ENCODE data around the gene GALM.

GALM gene

GRCh38 chr2:38665854-38666555, at the start of gene GALM:
TSS of gene GALM (plus strand) at chr2:38666114. CDS start at chr2:38666162, 48 bp downstream.
- Histone ChIP-seq H3K9me3 (ENCODE audit: insufficient read depth, low read length) (no peaks in the 10 kb centered on the region), H3K36me3 (replicated peaks; ENCODE audit: low read depth, low read length) (no peaks in the 10 kb centered on the region), H3K4me1 (ENCODE audit: low read length) (peaks cover 15% of the 10 kb centered on the region), H4K20me1 (ENCODE audit: insufficient read depth, low read length) (no peaks in the 10 kb centered on the region), H3K79me2 (ENCODE audit: low read length) (no peaks in the 10 kb centered on the region), H3K27ac (ENCODE audit: low read length) (no peak within 1 kb of the TSS), H3K27me3 (ENCODE audit: low read depth, low read length) (no peaks in the 10 kb centered on the region; the same call in 1 of the 2 replicates), H3K4me2 (ENCODE audit: low read length) (peak within 1 kb of the TSS; percentile 67), H3K9ac (ENCODE audit: low read length) (peak within 1 kb of the TSS; percentile 36), H3K4me3 (ENCODE audit: low read length) (peak within 1 kb of the TSS; percentile 82), H2AFZ (ENCODE audit: low read depth, low read length) (peak within 1 kb of the TSS; percentile 99)
- no peak for TF ChIP-seq CTCF (IDR thresholded peaks at IDR 0.05; ENCODE audit: low read depth, low read length)
- TF ChIP-seq EZH2phosphoT487 (IDR thresholded peaks at IDR 0.05; ENCODE audit: low read depth): no peak

DNA sequence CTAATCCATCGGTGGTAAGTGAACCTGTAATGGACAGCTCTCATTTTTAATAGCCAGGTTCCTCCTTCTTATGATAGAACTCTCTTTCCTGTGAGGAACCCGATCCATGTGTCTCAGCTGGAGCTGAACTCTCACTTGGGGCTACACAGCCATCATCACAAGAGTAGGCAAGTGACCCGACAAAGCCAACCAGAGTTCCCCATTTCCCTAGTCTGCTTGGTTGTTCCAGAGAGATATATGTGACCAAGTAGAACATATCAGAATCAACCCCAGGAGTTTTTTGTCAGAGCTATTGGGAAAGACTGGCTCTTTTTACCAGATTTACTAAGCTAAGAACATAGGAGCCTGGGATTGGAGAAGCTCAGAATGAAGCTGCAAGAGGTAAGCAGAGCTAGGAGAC, 48.6 kb upstream of the GALM start:
- H3K9ac ChIP-seq (ENCODE audit: low read length): no peak overlapping the region
- H3K27me3 ChIP-seq (ENCODE audit: low read depth, low read length): peaks cover 53% of the 10 kb centered on the region
- no peaks in the 10 kb centered on the region for H3K36me3 ChIP-seq (replicated peaks; ENCODE audit: low read depth, low read length)

DNA sequence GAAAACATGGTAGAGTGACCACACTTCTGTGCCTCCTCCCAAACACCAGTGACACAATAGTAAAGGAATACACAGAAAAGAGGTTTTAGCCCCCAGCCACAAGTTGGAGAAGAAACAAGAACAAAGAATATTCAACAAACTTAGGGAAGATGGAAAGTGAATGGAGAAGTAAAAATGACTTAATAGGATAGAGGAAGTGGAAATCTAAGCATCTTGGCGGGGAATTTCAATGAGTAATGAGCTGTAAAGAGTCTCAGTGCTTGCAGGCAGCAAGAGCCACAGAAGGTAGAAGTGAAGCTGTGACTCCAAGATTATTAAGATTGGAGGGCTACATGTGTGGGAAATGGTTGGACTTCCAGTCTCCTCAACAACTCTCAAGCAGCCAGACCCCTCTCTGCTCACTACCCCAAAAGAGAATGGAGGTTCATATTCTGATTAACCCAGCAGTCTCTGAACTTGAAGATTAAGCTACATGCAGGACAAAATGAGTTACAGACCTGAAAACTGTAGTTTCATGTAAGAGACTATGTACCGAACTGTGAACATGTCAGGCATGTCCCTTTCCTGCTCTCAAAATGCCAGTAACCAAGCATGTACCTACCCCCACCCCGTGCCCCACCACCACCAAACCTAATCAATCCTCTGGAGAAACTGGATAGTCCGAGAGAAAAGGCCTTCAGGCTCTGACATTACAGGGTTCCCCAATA, 46.3 kb upstream of the GALM start:
- Histone ChIP-seq H2AFZ (ENCODE audit: low read depth, low read length) (no peak overlapping the region), H3K9ac (ENCODE audit: low read length) (peak overlapping the region; percentile 6; the same call in 1 of the 2 replicates)

More for the DNA sequence above, 48.6 kb upstream of the GALM start:
- H3K4me1 ChIP-seq (ENCODE audit: low read length): peaks cover 68% of the 10 kb centered on the region
- no peaks in the 10 kb centered on the region for H3K79me2 ChIP-seq (ENCODE audit: low read length)
- H2AFZ ChIP-seq (ENCODE audit: low read depth, low read length): no peak overlapping the region
- no peak overlapping the region for H3K27ac ChIP-seq (ENCODE audit: low read length)
- no peak overlapping the region for H3K4me2 ChIP-seq (ENCODE audit: low read length)
- TF ChIP-seq CTCF (IDR thresholded peaks at IDR 0.05; ENCODE audit: low read depth, low read length) (no peak), EZH2phosphoT487 (IDR thresholded peaks at IDR 0.05; ENCODE audit: low read depth) (no peak; the same call in 1 of the 2 replicates)
- no peaks in the 10 kb centered on the region for H3K9me3 ChIP-seq (ENCODE audit: insufficient read depth, low read length)
- no peaks in the 10 kb centered on the region for H4K20me1 ChIP-seq (ENCODE audit: insufficient read depth, low read length)
- H3K4me3 ChIP-seq (ENCODE audit: low read length): no peak overlapping the region

More for the DNA sequence above, 46.3 kb upstream of the GALM start:
- peak overlapping the region; percentile 28 for H3K27ac ChIP-seq (ENCODE audit: low read length)
- H3K4me3 ChIP-seq (ENCODE audit: low read length): peak overlapping the region; percentile 15; the same call in 1 of the 2 replicates
- peak overlapping the region; percentile 63 for H3K4me2 ChIP-seq (ENCODE audit: low read length)
- TF ChIP-seq CTCF (IDR thresholded peaks at IDR 0.05; ENCODE audit: low read depth, low read length): no peak
- no peak for TF ChIP-seq EZH2phosphoT487 (IDR thresholded peaks at IDR 0.05; ENCODE audit: low read depth)
- H3K79me2 ChIP-seq (ENCODE audit: low read length): no peaks in the 10 kb centered on the region
- H3K36me3 ChIP-seq (replicated peaks; ENCODE audit: low read depth, low read length): no peaks in the 10 kb centered on the region
- H3K9me3 ChIP-seq (ENCODE audit: insufficient read depth, low read length): no peaks in the 10 kb centered on the region
- H4K20me1 ChIP-seq (ENCODE audit: insufficient read depth, low read length): no peaks in the 10 kb centered on the region
- peaks cover 42% of the 10 kb centered on the region for H3K27me3 ChIP-seq (ENCODE audit: low read depth, low read length)
- H3K4me1 ChIP-seq (ENCODE audit: low read length): peaks cover 51% of the 10 kb centered on the region

All from OCI-LY3 (cell line).